Astrocyte (in vitro differentiated cells and primary cell): ENCODE results near the gene ACSL1. TPM values are rescaled to one million over a fixed set of nuclear protein-coding genes. Genes with fewer than 3 reads are reported as not detected.

Experiments
- DNase-seq: peaks from one replicate; pipeline ENCODE4 v3.0.0-alpha.2; 2010; ENCODE audit warnings: low read depth
- FAIRE-seq: peaks from 2 replicates; lab custom pipeline; 2011; peaks lifted over from hg19 to GRCh38; lab: Jason Lieb, UNC
- H2AFZ ChIP-seq: 2 replicates; pipeline ENCODE4 v1.6.0; 2012; ENCODE audit warnings: low read depth, low read length, inconsistent platforms
- H3K27ac ChIP-seq: 2 replicates; pipeline ENCODE4 v1.5.1; 2011; ENCODE audit warnings: low read depth, low read length, inconsistent platforms
- H3K27me3 ChIP-seq: 2 replicates; pipeline ENCODE4 v1.6.0; 2011; ENCODE audit warnings: low read length, inconsistent platforms; ENCODE audit not compliant: insufficient read depth
- H3K36me3 ChIP-seq: 2 replicates; pipeline ENCODE4 v1.5.1; 2011; ENCODE audit warnings: low read length, inconsistent platforms; ENCODE audit not compliant: insufficient read depth
- H3K4me1 ChIP-seq: 2 replicates; pipeline ENCODE4 v1.5.1; 2011; ENCODE audit warnings: low read length, inconsistent platforms; ENCODE audit not compliant: insufficient read depth
- H3K4me2 ChIP-seq: 2 replicates; pipeline ENCODE4 v1.6.0; 2012; ENCODE audit warnings: low read length, inconsistent platforms
- H3K4me3 ChIP-seq: 2 replicates; pipeline ENCODE4 v1.5.1; 2011; ENCODE audit warnings: low read depth, mild to moderate bottlenecking, low read length, inconsistent platforms; ENCODE audit not compliant: insufficient read depth
- H3K79me2 ChIP-seq: 2 replicates; pipeline ENCODE4 v1.6.0; 2012; ENCODE audit warnings: mild to moderate bottlenecking, low read length, inconsistent platforms; ENCODE audit not compliant: insufficient read depth
- H3K9ac ChIP-seq: 2 replicates; pipeline ENCODE4 v1.6.0; 2012; ENCODE audit warnings: mild to moderate bottlenecking, low read length, inconsistent platforms
- H3K9me3 ChIP-seq: 2 replicates; pipeline ENCODE4 v1.5.1; 2012; ENCODE audit warnings: low read depth, mild to moderate bottlenecking, low read length, inconsistent platforms; ENCODE audit not compliant: insufficient read depth
- H4K20me1 ChIP-seq: 2 replicates; pipeline ENCODE4 v1.6.0; 2012; ENCODE audit warnings: low read length, inconsistent platforms; ENCODE audit not compliant: insufficient read depth
- H3K27ac Mint-ChIP-seq: one replicate; pipeline ENCODE4 v1.8.0; 2021; ENCODE audit warnings: mild to moderate bottlenecking, mixed read lengths; ENCODE audit not compliant: unreplicated experiment
- H3K27me3 Mint-ChIP-seq: one replicate; pipeline ENCODE4 v1.8.0; 2021; ENCODE audit warnings: low read depth, mixed read lengths; ENCODE audit not compliant: unreplicated experiment
- H3K36me3 Mint-ChIP-seq: one replicate; pipeline ENCODE4 v1.8.0; 2021; ENCODE audit warnings: low read depth, mixed read lengths; ENCODE audit not compliant: unreplicated experiment
- H3K4me1 Mint-ChIP-seq: one replicate; pipeline ENCODE4 v1.8.0; 2021; ENCODE audit warnings: low read depth, mixed read lengths; ENCODE audit not compliant: unreplicated experiment
- H3K4me3 Mint-ChIP-seq: one replicate; pipeline ENCODE4 v1.8.0; 2021; ENCODE audit warnings: mild to moderate bottlenecking, moderate library complexity, mixed read lengths; ENCODE audit not compliant: unreplicated experiment
- H3K9me3 Mint-ChIP-seq: one replicate; pipeline ENCODE4 v1.8.0; 2021; ENCODE audit warnings: mild to moderate bottlenecking, mixed read lengths; ENCODE audit not compliant: unreplicated experiment
- EZH2 ChIP-seq: IDR thresholded peaks from 2 replicates; pipeline ENCODE4 v1.6.1; 2012; ENCODE audit warnings: mild to moderate bottlenecking, low read length, inconsistent platforms; ENCODE audit not compliant: insufficient read depth
- total RNA-seq: library from RNA; stranded (reverse); gene quantifications from 2 replicates; pipeline ENCODE4 v1.2.1, GENCODE V29; 2021
- TF ChIP-seq, protein P1 (sequence below): IDR thresholded peaks from 2 replicates; pipeline ENCODE4 v1.5.1; 2011; ENCODE audit warnings: low read depth, mild to moderate bottlenecking, inconsistent platforms, low read length, moderate library complexity; ENCODE audit not compliant: insufficient read depth

The ACSL1 gene
- total RNA-seq, 1 donor from 2014 or later = 7.0 TPM

DNA sequence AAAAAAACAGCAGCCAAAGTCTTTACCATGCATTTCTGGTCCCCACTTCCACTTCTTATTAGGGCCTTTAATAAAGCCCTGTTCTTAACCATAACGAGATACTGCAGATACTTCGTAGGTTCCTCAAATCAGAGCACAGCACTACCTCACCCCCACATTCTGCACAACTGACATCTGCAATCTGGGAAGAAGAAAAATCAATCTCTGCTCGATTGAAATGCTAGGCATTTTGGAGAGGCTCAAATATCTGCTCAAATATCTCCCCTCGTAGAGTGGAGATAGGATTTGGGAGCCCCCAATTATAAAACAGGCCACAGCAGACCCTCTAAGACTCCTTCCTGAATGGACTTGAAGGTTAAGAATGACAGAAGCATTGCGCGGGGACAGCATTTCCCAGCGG is 51.6 kb downstream of the ACSL1 start:
- H3K4me3 ChIP-seq = no peak overlapping the region
- H3K4me1 Mint-ChIP-seq = no peaks in the 10 kb centered on the region

GRCh38 chr4:184771416-184771815 is 54.4 kb downstream of the ACSL1 start:
- H3K9me3 ChIP-seq = no peaks in the 10 kb centered on the region
- FAIRE-seq = no peak
- no peaks in the 10 kb centered on the region for H3K9me3 Mint-ChIP-seq
- H3K4me3 ChIP-seq = no peak overlapping the region
- H3K27me3 Mint-ChIP-seq = peaks cover 29% of the 10 kb centered on the region
- H4K20me1 ChIP-seq = no peaks in the 10 kb centered on the region
- no peak for DNase-seq
- no peaks in the 10 kb centered on the region for H3K4me1 ChIP-seq
- H3K4me1 Mint-ChIP-seq = no peaks in the 10 kb centered on the region
- no peak overlapping the region for H3K4me3 Mint-ChIP-seq
- H2AFZ ChIP-seq = no peak overlapping the region
- no peak overlapping the region for H3K27ac ChIP-seq
- no peak overlapping the region for H3K4me2 ChIP-seq
- H3K36me3 Mint-ChIP-seq = peaks cover 8% of the 10 kb centered on the region
- TF ChIP-seq EZH2 = no peak
- TF ChIP-seq, protein P1, sequence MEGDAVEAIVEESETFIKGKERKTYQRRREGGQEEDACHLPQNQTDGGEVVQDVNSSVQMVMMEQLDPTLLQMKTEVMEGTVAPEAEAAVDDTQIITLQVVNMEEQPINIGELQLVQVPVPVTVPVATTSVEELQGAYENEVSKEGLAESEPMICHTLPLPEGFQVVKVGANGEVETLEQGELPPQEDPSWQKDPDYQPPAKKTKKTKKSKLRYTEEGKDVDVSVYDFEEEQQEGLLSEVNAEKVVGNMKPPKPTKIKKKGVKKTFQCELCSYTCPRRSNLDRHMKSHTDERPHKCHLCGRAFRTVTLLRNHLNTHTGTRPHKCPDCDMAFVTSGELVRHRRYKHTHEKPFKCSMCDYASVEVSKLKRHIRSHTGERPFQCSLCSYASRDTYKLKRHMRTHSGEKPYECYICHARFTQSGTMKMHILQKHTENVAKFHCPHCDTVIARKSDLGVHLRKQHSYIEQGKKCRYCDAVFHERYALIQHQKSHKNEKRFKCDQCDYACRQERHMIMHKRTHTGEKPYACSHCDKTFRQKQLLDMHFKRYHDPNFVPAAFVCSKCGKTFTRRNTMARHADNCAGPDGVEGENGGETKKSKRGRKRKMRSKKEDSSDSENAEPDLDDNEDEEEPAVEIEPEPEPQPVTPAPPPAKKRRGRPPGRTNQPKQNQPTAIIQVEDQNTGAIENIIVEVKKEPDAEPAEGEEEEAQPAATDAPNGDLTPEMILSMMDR = no peak
- H3K36me3 ChIP-seq = peaks cover 3% of the 10 kb centered on the region
- H3K27ac Mint-ChIP-seq = no peak overlapping the region
- H3K79me2 ChIP-seq = no peaks in the 10 kb centered on the region
- no peaks in the 10 kb centered on the region for H3K27me3 ChIP-seq
- no peak overlapping the region for H3K9ac ChIP-seq

More for the DNA sequence above, 51.6 kb downstream of the ACSL1 start:
- no peak for DNase-seq
- FAIRE-seq = no peak
- Mint-ChIP-seq H3K4me3 (no peak overlapping the region), H3K9me3 (peaks cover 4% of the 10 kb centered on the region), H3K27me3 (peaks cover 35% of the 10 kb centered on the region), H3K27ac (no peak overlapping the region), H3K36me3 (peaks cover 3% of the 10 kb centered on the region)
- Histone ChIP-seq H3K79me2 (no peaks in the 10 kb centered on the region), H3K9me3 (no peaks in the 10 kb centered on the region), H2AFZ (no peak overlapping the region), H3K9ac (no peak overlapping the region), H3K4me2 (no peak overlapping the region), H3K27me3 (no peaks in the 10 kb centered on the region), H3K36me3 (peaks cover 3% of the 10 kb centered on the region), H3K27ac (no peak overlapping the region), H4K20me1 (no peaks in the 10 kb centered on the region), H3K4me1 (no peaks in the 10 kb centered on the region)
- TF ChIP-seq, protein P1 = no peak
- TF ChIP-seq EZH2 = no peak

GRCh38 chr4:184769141-184769765 is 56.5 kb downstream of the ACSL1 start:
- H4K20me1 ChIP-seq = no peaks in the 10 kb centered on the region
- no peak for DNase-seq
- TF ChIP-seq, protein P1 = no peak
- no peaks in the 10 kb centered on the region for H3K79me2 ChIP-seq
- H3K36me3 ChIP-seq = peaks cover 3% of the 10 kb centered on the region
- H3K4me3 Mint-ChIP-seq = no peak overlapping the region
- H3K27me3 Mint-ChIP-seq = peaks cover 34% of the 10 kb centered on the region
- no peaks in the 10 kb centered on the region for H3K27me3 ChIP-seq
- no peak overlapping the region for H3K4me3 ChIP-seq
- H3K27ac ChIP-seq = no peak overlapping the region
- peaks cover 15% of the 10 kb centered on the region for H3K36me3 Mint-ChIP-seq
- H3K9me3 Mint-ChIP-seq = no peaks in the 10 kb centered on the region
- peaks cover 6% of the 10 kb centered on the region for H3K4me1 Mint-ChIP-seq
- no peak overlapping the region for H3K9ac ChIP-seq
- H3K9me3 ChIP-seq = no peaks in the 10 kb centered on the region
- no peak for FAIRE-seq
- H2AFZ ChIP-seq = no peak overlapping the region
- H3K27ac Mint-ChIP-seq = no peak overlapping the region
- no peaks in the 10 kb centered on the region for H3K4me1 ChIP-seq
- H3K4me2 ChIP-seq = no peak overlapping the region
